ENCODE data around the gene ZNF662. TPM values are rescaled to one million over a fixed set of nuclear protein-coding genes. Genes with fewer than 3 reads are reported as not detected.

Gene ZNF662
- total RNA-seq, 1 donor from 2014 or later, result 2.7 TPM

GRCh38 chr3:42960282-42960681 is 54.3 kb downstream of the ZNF662 start:
- Histone ChIP-seq H3K4me1 (no peaks in the 10 kb centered on the region), H3K9me3 (replicated peaks) (no peaks in the 10 kb centered on the region), H3K4me3 (no peak overlapping the region), H3K27me3 (ENCODE audit: low read depth) (peaks cover 4% of the 10 kb centered on the region), H3K27ac (replicated peaks) (no peak overlapping the region), H3K36me3 (no peaks in the 10 kb centered on the region)
- TF ChIP-seq CTCF (IDR thresholded peaks at IDR 0.05; ENCODE audit: borderline replicate concordance), result no peak
- no peak for DNase-seq
- intact Hi-C loops (cut with micrococcal nuclease), result loop anchor here (5.0 kb wide), 1 partner anchor 197 kb away; no protein-coding TSS in a partner anchor

GRCh38 chr3:42960786-42961185 is 54.8 kb downstream of the ZNF662 start:
- Histone ChIP-seq H3K27ac (replicated peaks) (no peak overlapping the region), H3K4me1 (no peaks in the 10 kb centered on the region), H3K27me3 (ENCODE audit: low read depth) (peaks cover 4% of the 10 kb centered on the region), H3K36me3 (no peaks in the 10 kb centered on the region), H3K9me3 (replicated peaks) (no peaks in the 10 kb centered on the region), H3K4me3 (no peak overlapping the region)
- no peak for DNase-seq
- no peak for TF ChIP-seq CTCF (IDR thresholded peaks at IDR 0.05; ENCODE audit: borderline replicate concordance)
- intact Hi-C loops (cut with micrococcal nuclease), result loop anchor here (5.0 kb wide), 1 partner anchor 197 kb away; no protein-coding TSS in a partner anchor

GRCh38 chr3:42961633-42962032 is 55.7 kb downstream of the ZNF662 start:
- Histone ChIP-seq H3K27ac (replicated peaks) (no peak overlapping the region), H3K4me3 (no peak overlapping the region), H3K27me3 (ENCODE audit: low read depth) (peaks cover 4% of the 10 kb centered on the region), H3K9me3 (replicated peaks) (no peaks in the 10 kb centered on the region), H3K4me1 (no peaks in the 10 kb centered on the region), H3K36me3 (no peaks in the 10 kb centered on the region)
- peak; percentile 76 for TF ChIP-seq CTCF (IDR thresholded peaks at IDR 0.05; ENCODE audit: borderline replicate concordance)
- intact Hi-C loops (cut with micrococcal nuclease), result loop anchor here (5.0 kb wide), 1 partner anchor 196 kb away; no protein-coding TSS in a partner anchor
- no peak for DNase-seq

GRCh38 chr3:42963269-42963668 is 57.3 kb downstream of the ZNF662 start:
- Histone ChIP-seq H3K4me1 (no peaks in the 10 kb centered on the region), H3K4me3 (no peak overlapping the region), H3K9me3 (replicated peaks) (no peaks in the 10 kb centered on the region), H3K27me3 (ENCODE audit: low read depth) (peaks cover 4% of the 10 kb centered on the region), H3K27ac (replicated peaks) (no peak overlapping the region), H3K36me3 (no peaks in the 10 kb centered on the region)
- intact Hi-C loops (cut with micrococcal nuclease), result loop anchor here (5.0 kb wide), 1 partner anchor 194 kb away; no protein-coding TSS in a partner anchor
- no peak for DNase-seq
- TF ChIP-seq CTCF (IDR thresholded peaks at IDR 0.05; ENCODE audit: borderline replicate concordance), result no peak

- no peak for DNase-seq
- no peak for TF ChIP-seq CTCF (IDR thresholded peaks at IDR 0.05; ENCODE audit: borderline replicate concordance)
- Histone ChIP-seq H3K27me3 (ENCODE audit: low read depth) (peaks cover 12% of the 10 kb centered on the region), H3K4me3 (no peak overlapping the region), H3K36me3 (no peaks in the 10 kb centered on the region), H3K27ac (replicated peaks) (no peak overlapping the region), H3K4me1 (no peaks in the 10 kb centered on the region), H3K9me3 (replicated peaks) (no peaks in the 10 kb centered on the region)
- intact Hi-C loops (cut with micrococcal nuclease), result loop anchor here (5.0 kb wide), 1 partner anchor 193 kb away; no protein-coding TSS in a partner anchor
Observed at GRCh38 chr3:42964266-42964665, 58.3 kb downstream of the ZNF662 start.

Other genes starting within 250 kb of the ZNF662 start
- gene KLHL40, start 220.6 kb upstream of the ZNF662 start, total RNA-seq, result 0.22 TPM
- gene HHATL, start 203.3 kb upstream of the ZNF662 start, total RNA-seq, result 552 TPM
- gene CCDC13, start 132.9 kb upstream of the ZNF662 start, total RNA-seq, result 0.41 TPM
- gene HIGD1A, start 101.7 kb upstream of the ZNF662 start, total RNA-seq, result 377 TPM
- gene ACKR2, start 96.7 kb upstream of the ZNF662 start, total RNA-seq, result 0.44 TPM
- gene CYP8B1, start 30.3 kb upstream of the ZNF662 start, total RNA-seq, result not detected
- 1.6 TPM for gene GASK1A, start 73.2 kb downstream of the ZNF662 start, total RNA-seq
- gene POMGNT2, start 199.9 kb downstream of the ZNF662 start, total RNA-seq, result 21.7 TPM